NCI-H1436 treated with DMSO at 0.1 percent for 48 hours (cell line): ENCODE measurements around the gene PNPLA1.
"Not testable (repeated sequence)": the region's sequence is repeated elsewhere in the genome, so short reads cannot be mapped to it uniquely, and the experiment has no call there.

Experiments used
- DNase-seq: peaks from one replicate; lab custom pipeline; 2025; lab: John Stamatoyannopoulos, UW

Gene PNPLA1

DNA sequence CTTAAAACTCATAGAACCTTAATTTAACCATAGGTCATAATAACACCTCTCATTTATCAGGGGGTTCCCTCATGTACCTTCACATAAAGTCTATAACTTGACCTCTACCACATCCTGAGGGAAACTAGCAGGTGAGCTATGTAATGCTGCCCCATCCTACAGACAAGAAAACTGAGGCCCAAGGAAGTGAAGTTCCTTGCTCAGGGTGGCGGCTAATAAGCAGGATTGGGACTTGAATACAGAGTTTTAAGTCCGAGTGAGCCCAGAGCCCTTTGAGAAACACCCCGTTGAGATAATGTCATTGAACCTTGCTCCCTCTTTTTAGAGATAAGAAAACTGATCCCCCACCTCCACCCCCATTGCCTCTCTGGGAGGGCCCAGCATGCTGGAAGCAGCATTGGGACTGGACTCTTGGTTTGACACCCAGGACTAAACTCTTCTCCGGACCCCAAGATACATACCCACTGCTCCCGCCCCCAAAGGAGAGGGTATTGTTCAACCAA is 66.4 kb downstream of the PNPLA1 start:
- no peak for DNase-seq

GRCh38 chr6:36336779-36337241 is 67.0 kb downstream of the PNPLA1 start, which contains the start of gene BNIP5:
Gene BNIP5, minus strand, starts transcription at chr6:36336888. Its CDS starts 6,198 bp downstream, at chr6:36330690.
- DNase-seq: no peak

DNA sequence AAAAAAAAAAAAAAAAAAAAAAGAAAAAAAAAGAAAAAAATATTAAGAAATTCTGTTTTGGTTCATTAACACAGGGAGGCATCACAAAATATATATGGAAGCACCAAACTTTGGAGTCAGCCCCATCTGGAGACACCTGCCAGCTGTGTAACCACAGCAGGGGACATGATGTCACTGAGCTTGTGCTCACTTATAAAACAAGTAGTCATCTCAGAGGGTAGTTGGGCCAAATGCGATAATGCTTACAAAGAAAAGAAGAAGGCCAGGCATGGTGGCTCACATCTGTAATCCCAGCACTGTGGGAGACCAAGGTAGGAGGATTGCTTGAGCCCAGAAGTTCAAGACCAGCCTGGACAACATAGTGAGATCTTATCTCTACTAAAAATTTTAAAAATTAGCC is 68.0 kb downstream of the PNPLA1 start:
- DNase-seq: no peak

DNA sequence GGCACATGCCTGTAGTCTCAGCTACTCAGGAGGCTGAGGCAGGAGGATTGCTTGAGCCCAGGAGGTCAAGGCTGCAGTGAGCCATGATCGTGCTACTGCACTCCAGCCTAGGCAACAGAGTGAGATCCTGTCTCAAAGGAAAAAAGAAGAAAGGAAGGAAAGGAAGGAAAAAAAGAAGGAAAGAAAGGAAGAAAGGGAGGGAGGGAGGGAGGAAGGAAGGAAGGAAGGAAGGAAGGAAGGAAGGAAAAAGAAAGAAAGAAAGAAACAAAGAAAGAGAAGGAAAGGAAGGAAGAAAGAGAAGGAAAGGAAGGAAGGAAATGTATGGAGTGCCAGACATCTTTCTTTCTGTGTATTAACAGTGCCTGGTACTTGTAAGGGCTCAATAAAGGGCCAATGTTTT is 68.4 kb downstream of the PNPLA1 start:
- DNase-seq: not testable (repeated sequence)

DNA sequence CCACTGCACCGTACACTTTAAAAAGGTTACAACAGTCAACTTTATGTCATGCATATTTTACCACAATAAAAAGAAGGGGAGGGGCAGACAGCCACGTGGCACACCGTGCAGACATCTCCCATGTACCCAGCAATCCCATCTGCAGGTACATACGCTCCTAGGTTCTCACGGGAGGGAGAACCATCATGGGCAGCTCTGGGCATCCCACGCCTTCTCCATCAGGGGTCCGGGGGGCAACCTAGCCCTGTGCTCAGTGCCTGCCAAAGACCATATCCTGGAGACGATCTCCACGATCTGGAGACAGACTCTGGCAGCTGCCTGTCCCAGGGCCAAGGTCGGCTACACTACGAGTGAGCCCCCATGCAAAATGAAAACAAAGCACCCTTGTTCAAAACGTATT is 69.3 kb downstream of the PNPLA1 start:
- DNase-seq: no peak

GRCh38 chr6:36340306-36340617 is 70.4 kb downstream of the PNPLA1 start:
- DNase-seq: no peak

- no peak for DNase-seq
Observed at GRCh38 chr6:36340618-36341454, 71.0 kb downstream of the PNPLA1 start.

GRCh38 chr6:36343109-36343680 is 73.3 kb downstream of the PNPLA1 start:
- DNase-seq: no peak

DNA sequence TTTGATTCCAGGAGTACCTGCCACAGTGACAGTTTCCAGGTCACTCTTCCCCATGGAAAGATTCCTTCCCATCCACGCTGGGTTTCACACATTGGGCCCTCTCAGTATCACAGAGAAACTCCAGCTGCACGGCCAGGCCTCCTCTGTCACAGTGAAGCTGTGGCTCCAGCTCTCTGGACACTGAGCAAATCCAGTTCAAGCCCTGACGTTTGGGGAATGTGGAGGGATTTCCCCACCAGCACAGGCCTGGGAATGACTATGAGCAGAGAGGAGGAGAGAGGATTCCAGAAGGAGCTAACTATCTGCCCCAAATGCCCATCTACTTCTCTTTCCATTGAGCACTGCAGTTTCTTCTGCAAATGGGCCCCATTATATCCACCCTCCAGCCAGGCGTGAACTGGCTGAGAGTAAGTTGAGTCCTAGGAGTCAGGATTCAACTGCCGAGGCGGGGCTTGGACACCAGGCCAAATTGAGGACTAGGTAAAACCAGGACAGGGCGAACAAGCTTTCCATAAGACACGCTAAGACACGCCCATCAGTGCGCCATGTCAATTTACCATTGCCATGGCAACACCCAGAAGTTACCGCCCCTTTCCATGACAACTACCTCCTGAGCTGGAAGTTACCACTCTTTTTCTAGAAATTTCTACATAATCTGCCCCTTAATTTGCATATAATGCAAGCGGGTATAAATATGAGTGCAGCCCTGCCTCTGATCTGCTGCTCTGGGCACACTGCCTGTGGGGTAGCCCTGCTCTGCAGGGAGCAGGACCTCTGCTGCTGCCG is 76.0 kb downstream of the PNPLA1 start:
- no peak for DNase-seq

- DNase-seq: no peak
Observed at GRCh38 chr6:36346486-36347273, 76.8 kb downstream of the PNPLA1 start.

DNA sequence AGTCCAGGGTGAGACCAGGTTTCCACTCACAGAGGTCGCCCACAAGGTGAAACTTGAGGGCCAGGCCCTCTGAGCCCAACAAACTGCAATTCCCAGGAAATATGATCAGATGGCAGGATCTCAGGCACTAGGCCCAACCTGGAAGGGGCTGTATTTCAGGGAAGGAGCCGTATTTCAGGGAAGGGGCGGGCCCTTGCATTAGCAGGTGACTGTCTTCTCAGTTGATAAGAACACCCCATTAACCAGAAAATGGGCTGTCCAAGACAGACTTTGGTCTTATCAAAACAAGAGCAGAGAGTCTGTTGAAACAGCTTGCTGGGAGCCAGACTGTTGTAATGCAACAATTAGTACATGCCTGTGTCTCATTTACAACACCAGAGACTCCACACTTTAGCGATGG is 77.8 kb downstream of the PNPLA1 start:
- no peak for DNase-seq

- peak; percentile 80 for DNase-seq
Observed at GRCh38 chr6:36349240-36349639, 79.4 kb downstream of the PNPLA1 start.

- no peak for DNase-seq
Observed at GRCh38 chr6:36350082-36350481, 80.2 kb downstream of the PNPLA1 start.

GRCh38 chr6:36350681-36351571 is 81.1 kb downstream of the PNPLA1 start:
- no peak for DNase-seq

GRCh38 chr6:36352477-36353157 is 82.8 kb downstream of the PNPLA1 start:
- DNase-seq: no peak

DNA sequence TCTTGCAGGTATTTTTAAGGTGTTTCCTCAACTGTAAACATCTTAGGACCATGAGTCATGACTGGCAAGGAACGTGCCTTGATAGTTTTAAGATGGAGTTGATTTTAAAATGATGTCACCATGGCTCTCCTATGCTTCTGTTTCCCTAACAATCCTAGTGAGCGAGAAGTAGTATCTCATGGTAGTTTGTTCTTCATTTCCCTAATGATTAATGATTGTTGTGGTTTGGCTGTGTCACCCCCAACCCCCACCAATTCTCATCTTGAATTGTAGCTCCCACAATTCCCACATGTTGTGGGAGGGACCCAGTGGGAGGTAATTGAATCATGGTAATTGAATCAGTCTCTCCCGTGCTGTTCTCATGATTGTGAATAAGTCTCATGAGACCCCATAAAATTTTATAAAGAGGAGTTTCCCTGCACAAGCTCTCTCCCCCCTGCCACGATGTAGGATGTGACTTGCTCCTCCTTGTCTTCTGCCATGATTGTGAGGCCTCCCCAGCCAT is 83.6 kb downstream of the PNPLA1 start:
- DNase-seq: no peak

- no peak for DNase-seq
Observed at GRCh38 chr6:36355819-36356218, 86.0 kb downstream of the PNPLA1 start.

DNA sequence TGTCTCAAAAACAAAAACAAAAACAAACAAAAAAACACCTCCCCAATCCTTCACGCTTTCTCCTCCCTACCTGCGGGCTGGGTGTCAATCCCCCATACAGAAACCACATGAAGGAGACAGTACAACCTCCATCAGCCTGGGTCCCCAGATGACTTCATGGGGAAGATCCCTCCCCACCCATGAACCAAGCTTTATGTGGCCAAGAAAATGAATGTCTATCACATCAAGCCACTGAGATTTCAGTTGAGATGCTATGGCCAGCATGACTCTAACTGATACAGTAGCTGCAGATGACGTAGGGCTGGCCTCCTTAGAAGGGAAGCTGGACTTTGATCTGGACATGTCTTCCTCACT is 88.0 kb downstream of the PNPLA1 start:
- no peak for DNase-seq
